Right lobe of liver (tissue), 6 donors: Measurements from ENCODE around the gene CTSZ. TPM values are rescaled to one million over a fixed set of nuclear protein-coding genes. Genes with fewer than 3 reads are reported as not detected.
A peak's percentile ranks its signal among the peaks of the same experiment; 100 is the strongest.
"Not testable (repeated sequence)": the region's sequence is repeated elsewhere in the genome, so short reads cannot be mapped to it uniquely, and the experiment has no call there.

Source experiments
- ATAC-seq, 4 donors: fragments of 200-7000 bp; cut with Tn5 transposase; one replicate each; pipeline ENCODE4 v1.9.1; 2020; ENCODE audit warnings: mild to moderate bottlenecking in 4 of 4, moderate library complexity in 4 of 4
- DNase-seq, 3 donors: peaks; one replicate each; pipeline ENCODE4 v3.0.0-alpha.2; 2020
- H3K27ac ChIP-seq, 3 donors: fragments of 200-600 bp; one replicate each; pipeline ENCODE4 v1.8.0; 2022
- H3K27me3 ChIP-seq, 2 donors: fragments of 200-600 bp; one replicate each; pipeline ENCODE4 v1.8.0; 2022
- H3K36me3 ChIP-seq, 4 donors: fragments of 200-600 bp; sonication (generic) in 1 of 4; one replicate each; pipeline versions ENCODE4 v1.5.1 to v1.8.0; 2017 to 2022; ENCODE audit warnings: control low read depth in 1 of 4
- H3K4me1 ChIP-seq, 4 donors: fragments of 200-600 bp; sonication (generic) in 1 of 4; one replicate each; pipeline versions ENCODE4 v1.5.1 to v1.8.0; 2017 to 2022; ENCODE audit warnings: control low read depth in 1 of 4
- H3K4me3 ChIP-seq, 3 donors: fragments of 200-600 bp; one replicate each; pipeline ENCODE4 v1.8.0; 2022
- H3K9me3 ChIP-seq, 4 donors: fragments of 200-600 bp; sonication (generic) in 1 of 4; one replicate each; pipeline versions ENCODE4 v1.5.1 to v1.8.0; 2017 to 2022; ENCODE audit warnings: control low read depth in 1 of 4
- CTCF ChIP-seq, 4 donors: fragments of 200-600 bp in 3 of 4; fragments of 450-650 bp in 1 of 4; IDR thresholded peaks; one replicate each; pipeline versions ENCODE4 v1.5.1 to v1.8.0; 2016 to 2022; ENCODE audit warnings: antibody characterized with exemption in 4 of 4, mild to moderate bottlenecking in 2 of 4
- POLR2A ChIP-seq: fragments of 450-650 bp; IDR thresholded peaks from one replicate; pipeline ENCODE4 v1.6.1; 2017; ENCODE audit warnings: antibody characterized with exemption, mild to moderate bottlenecking
- WGBS: methylation state at CpG from one replicate; pipeline ENCODE4 v1.1.6; 2018; ENCODE audit warnings: low coverage, low lambda C conversion rate; ENCODE audit not compliant: insufficient coverage; ENCODE audit errors: missing lambda C conversion rate; 5-methylcytosine and 5-hydroxymethylcytosine counted together
- intact Hi-C, 2 donors: fragments of 100-400 bp; cut with DNase I; formaldehyde crosslinking; loops; one replicate each; pipeline versions ENCODE4 v1.11.2 to v1.14.1; 2022
- total RNA-seq, 6 experiments: library from RNA; depleted of rRNA in 2 of 6; stranded (reverse); fragments of >200 nt in 2 of 6; fragmentation: NEBNext Ultra II Directional in 3 of 6; extraction: Animal tissue kit (Norgen Biotek cat#: 25700) in 3 of 6; gene quantifications; one replicate each; pipeline versions ENCODE4 v1.1.0 to v1.2.4, GENCODE V29; 2016 to 2023
- donor health status: DM: no; HTN: yes; CAD: no.
- donor health status: DM: no; HTN: no; CAD: no.
- donor health status: DM: no; HTN: no; CAD: no.
- donor health status: DM: no; HTN: yes; CAD: no.
- donor health status: DM: no; HTN: yes; CAD: no.

Gene CTSZ
- total RNA-seq, 6 experiments from 2014 or later: 198 to 296 (median 222) TPM

- 70% methylated on average over 3 of the region's 3 CpGs for WGBS
- Histone ChIP-seq H3K27ac (no peak overlapping the region), H3K4me3 (no peak overlapping the region), H3K4me1 (peaks cover 0 to 28% (median 7%) of the 10 kb centered on the region in 4 donors), H3K9me3 (no peaks in the 10 kb centered on the region), H3K27me3 (no peaks in the 10 kb centered on the region), H3K36me3 (no peaks in the 10 kb centered on the region)
- TF ChIP-seq POLR2A (no peak), CTCF (IDR thresholded peaks at IDR 0.05) (no peak)
- no peak for ATAC-seq
- no peak for DNase-seq
- intact Hi-C loops: loop anchor here (10.0 kb wide), 2 partner anchors 149 to 159 kb away; no protein-coding TSS in a partner anchor
These were observed 36.6 kb upstream of the CTSZ start for GRCh38 chr20:59043698-59044097.

GRCh38 chr20:59042796-59043631 lies 36.0 kb upstream of the CTSZ start:
- WGBS: 46% methylated on average over 5 of the region's 66 CpGs

GRCh38 chr20:59042151-59042795 lies 35.2 kb upstream of the CTSZ start, which contains the start of gene PRELID3B:
PRELID3B (minus strand) TSS chr20:59042786; CDS start chr20:59042730, 56 bp downstream.
- intact Hi-C loops: loop anchor here (10.0 kb wide), 2 partner anchors 147 to 157 kb away; no protein-coding TSS in a partner anchor
- peak; percentile 47 to 56 (median 50) for ATAC-seq
- no CpG with 5 or more reads among the region's 50 CpGs for WGBS
- Histone ChIP-seq H3K9me3 (no peaks in the 10 kb centered on the region), H3K4me3 (peak within 1 kb of the TSS; percentile 78 to 96 (median 93)), H3K27ac (peak within 1 kb of the TSS; percentile 63 to 85 (median 76)), H3K36me3 (peaks cover 5 to 11% (median 7%) of the 10 kb centered on the region in 4 donors), H3K27me3 (no peaks in the 10 kb centered on the region), H3K4me1 (peaks cover 0 to 28% (median 7%) of the 10 kb centered on the region in 4 donors)
- DNase-seq: peak in 1 of 3 donors; percentile 61
- TF ChIP-seq CTCF (IDR thresholded peaks at IDR 0.05): no peak
- peak; percentile 65 for TF ChIP-seq POLR2A

More at GRCh38 chr20:59042796-59043631, 36.0 kb upstream of the CTSZ start:
- Histone ChIP-seq H3K4me1 (peaks cover 0 to 28% (median 7%) of the 10 kb centered on the region in 4 donors), H3K27me3 (no peaks in the 10 kb centered on the region), H3K27ac (peak overlapping the region; percentile 63 to 85 (median 76)), H3K4me3 (peak overlapping the region; percentile 78 to 96 (median 93)), H3K9me3 (no peaks in the 10 kb centered on the region), H3K36me3 (peaks cover 0 to 4% (median under 1%) of the 10 kb centered on the region in 4 donors)
- intact Hi-C loops: loop anchor here (10.0 kb wide), 2 partner anchors 148 to 158 kb away; no protein-coding TSS in a partner anchor
- TF ChIP-seq POLR2A (no peak), CTCF (IDR thresholded peaks at IDR 0.05) (peak in 2 of 4 donors; percentile 11 to 31)
- peak; percentile 95 to 98 (median 96) for ATAC-seq
- peak; percentile 95 to 97 (median 96) for DNase-seq

GRCh38 chr20:59041487-59041886 lies 34.4 kb upstream of the CTSZ start:
- WGBS: 86% methylated on average over 16 of the region's 16 CpGs
- DNase-seq, ATAC-seq, H3K27ac ChIP-seq, H3K9me3 ChIP-seq, H3K27me3 ChIP-seq: not testable (repeated sequence)
- peaks cover 7 to 18% (median 13%) of the 10 kb centered on the region in 4 donors for H3K36me3 ChIP-seq
- H3K4me1 ChIP-seq: peaks cover 0 to 28% (median 7%) of the 10 kb centered on the region in 4 donors
- intact Hi-C loops: loop anchor here (10.0 kb wide), 2 partner anchors 147 to 157 kb away; no protein-coding TSS in a partner anchor
- H3K4me3 ChIP-seq: peak overlapping the region; percentile 78 to 96 (median 93)
